ENCODE results near the gene FRYL.
"Not testable (repeated sequence)": the region's sequence is repeated elsewhere in the genome, so short reads cannot be mapped to it uniquely, and the experiment has no call there.

The FRYL gene

DNA sequence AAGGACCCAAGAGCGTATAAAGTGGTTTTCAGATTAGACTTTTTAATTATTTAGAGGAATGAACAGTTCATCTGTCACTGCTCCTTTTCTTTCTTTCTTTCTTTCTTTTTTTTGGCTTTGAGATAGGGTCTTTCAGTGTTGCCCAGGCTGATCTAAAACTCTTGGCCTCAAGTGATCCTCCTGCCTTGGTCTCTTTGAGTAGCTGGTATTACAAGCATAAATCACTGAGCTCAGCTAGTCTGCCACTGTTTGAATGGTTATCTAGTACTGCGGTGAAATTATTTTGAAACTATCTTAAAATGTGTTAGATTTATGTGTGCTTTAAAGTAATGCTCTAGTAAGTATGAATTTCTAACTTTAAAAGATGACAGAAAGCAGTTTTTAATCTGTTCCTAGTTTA is 6.5 kb upstream of the FRYL start:
- no peak for DNase-seq (ENCODE audit: extremely low read depth in 1 of 2, low read depth in 1 of 2)

DNA sequence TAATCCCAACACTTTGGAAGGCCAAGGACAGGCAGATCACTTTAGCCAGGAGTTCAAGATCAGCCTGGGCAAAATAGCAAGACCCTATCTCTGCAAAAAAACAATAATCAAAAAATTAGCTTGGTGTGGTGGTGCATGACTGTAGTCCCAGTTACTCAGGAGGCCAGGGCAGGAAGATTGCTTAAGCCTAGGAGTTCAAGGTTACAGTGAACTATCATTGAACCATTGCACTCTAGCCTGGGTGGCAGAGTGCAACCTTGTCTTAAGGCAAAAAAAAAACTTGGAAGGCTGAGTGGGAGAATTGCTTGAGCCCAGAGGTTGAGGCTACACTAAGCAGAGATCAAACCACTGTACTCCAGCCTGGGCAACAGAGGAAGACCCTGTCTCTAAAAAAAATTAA is 5.2 kb upstream of the FRYL start:
- no peak for DNase-seq (ENCODE audit: extremely low read depth in 1 of 2, low read depth in 1 of 2)

GRCh38 chr4:48781968-48782367 is 1.9 kb upstream of the FRYL start:
- no peak for DNase-seq (ENCODE audit: extremely low read depth in 1 of 2, low read depth in 1 of 2)

GRCh38 chr4:48780865-48781214 is 761 bp upstream of the FRYL start:
- DNase-seq (ENCODE audit: extremely low read depth in 1 of 2, low read depth in 1 of 2) = peak in 1 of 2 donors; percentile 21

GRCh38 chr4:48779095-48779997 is 733 bp downstream of the FRYL start:
- DNase-seq (ENCODE audit: extremely low read depth in 1 of 2, low read depth in 1 of 2) = peak; percentile 41 to 57

- no peak for DNase-seq (ENCODE audit: extremely low read depth in 1 of 2, low read depth in 1 of 2)
Observed at GRCh38 chr4:48778431-48779094, 1.5 kb downstream of the FRYL start.

DNA sequence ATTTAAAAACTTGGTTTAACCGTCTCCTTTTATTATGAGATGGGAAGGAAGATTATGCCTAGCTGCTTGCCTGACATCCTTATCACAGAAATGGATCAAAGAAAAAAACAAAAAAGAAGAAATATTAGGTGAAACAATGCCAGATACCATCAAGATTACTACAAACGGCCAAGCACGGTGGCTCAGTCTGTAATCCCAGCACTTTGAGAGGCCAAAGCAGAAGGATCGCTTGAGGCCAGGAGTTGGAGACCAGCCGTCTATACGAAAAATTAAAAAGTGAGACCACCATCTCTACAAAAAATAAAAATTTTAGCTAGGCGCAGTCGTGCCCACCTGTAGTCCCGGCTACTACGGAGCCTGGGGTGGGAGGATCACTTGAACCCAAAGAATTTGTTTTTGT is 2.3 kb downstream of the FRYL start:
- no peak for DNase-seq (ENCODE audit: extremely low read depth in 1 of 2, low read depth in 1 of 2)

DNA sequence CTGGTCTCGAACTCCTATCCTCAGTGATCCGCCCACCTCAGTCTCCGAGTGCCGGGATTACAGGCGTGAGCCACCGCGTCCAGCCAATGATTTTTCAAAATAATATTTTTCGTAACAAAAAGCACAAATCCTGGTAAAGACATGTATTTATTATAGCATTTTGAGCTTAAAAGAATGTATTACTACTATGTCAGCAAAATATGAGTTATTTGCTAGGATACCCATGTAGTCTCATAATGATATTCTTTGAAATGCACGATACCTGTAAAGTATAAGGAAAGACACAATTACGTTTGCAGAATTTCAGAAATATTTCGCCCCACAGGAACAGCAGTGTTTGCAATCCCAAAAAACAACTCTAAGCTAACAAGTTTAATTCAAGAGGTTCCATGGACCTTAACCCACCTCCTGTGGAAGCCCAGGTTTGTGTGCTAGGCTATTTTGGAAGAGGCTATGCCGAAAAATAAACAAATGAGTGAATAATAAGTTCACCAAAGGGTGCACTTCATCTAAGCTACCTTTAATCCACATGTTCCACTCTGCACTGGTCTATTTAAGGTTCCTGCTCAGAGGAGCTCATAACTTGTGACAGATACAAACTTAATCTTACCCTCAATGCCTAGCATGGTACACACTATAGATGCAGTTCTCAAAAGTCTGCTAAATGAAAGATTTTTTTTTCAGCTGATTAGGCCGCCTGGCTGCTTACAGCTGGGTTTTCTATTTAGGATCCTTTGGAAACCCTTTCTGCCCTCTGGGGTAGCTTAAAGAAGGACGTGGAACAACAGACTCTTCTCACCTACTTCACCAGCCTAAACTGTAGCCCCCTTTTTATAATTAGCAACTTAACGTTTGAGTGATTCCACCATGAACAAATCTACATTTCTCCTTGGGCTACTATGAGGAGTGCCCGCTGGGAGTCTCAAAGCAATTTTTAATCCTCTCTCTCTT is 5.0 kb downstream of the FRYL start:
- no peak for DNase-seq (ENCODE audit: extremely low read depth in 1 of 2, low read depth in 1 of 2)

DNA sequence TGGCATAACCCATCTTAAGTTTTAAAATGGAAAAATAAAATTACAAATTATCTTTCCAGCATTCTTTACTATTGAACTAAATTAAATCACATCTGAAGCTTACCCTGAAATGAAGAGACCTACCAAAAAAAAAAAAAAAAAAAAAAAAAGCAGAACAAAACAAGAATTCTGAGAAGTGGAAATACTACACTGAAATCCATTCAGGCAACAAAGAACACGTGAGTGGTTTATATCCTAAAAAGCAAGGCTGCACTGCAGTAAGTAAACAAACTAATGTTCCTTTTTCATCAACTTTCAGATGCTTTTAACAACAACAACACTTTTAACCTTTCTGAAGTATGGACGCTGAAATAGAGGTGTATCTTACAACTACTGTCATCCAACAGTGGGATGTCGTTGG is 7.5 kb downstream of the FRYL start:
- DNase-seq (ENCODE audit: extremely low read depth in 1 of 2, low read depth in 1 of 2) = no peak

- DNase-seq (ENCODE audit: extremely low read depth in 1 of 2, low read depth in 1 of 2) = no peak
Observed at GRCh38 chr4:48767055-48767929, 12.8 kb downstream of the FRYL start.

DNA sequence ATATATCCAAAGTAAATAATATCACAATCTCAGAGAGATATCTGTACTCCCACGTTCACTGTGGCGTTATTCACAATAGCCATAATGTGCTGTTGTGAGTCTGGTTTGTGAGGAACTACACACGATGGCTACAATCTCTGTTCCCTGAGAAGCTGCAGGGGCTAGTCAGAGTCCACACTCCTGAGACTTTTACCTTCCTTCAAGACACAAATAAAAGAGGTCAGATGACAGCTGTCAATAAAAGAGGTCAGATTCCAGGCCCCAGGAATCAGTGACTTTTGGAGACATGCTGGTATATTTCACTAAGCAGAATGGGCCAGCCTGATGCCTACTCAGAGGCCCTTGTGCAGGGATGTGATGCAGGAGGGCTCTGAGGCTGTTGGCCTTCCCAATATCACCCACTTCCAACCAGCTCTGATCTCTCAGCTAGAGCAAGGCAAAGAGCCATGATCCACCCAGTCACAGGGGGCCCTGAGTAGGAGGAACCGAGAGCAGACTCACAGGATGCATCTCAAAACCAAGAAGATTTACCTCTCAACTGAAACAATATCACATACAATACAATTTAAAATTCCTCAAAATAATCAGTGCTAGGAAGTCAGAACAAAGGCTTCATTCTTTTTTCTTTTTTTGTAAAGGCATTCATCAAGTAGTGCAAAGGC is 13.8 kb downstream of the FRYL start:
- DNase-seq (ENCODE audit: extremely low read depth in 1 of 2, low read depth in 1 of 2) = no peak

- no peak for DNase-seq (ENCODE audit: extremely low read depth in 1 of 2, low read depth in 1 of 2)
Observed at GRCh38 chr4:48762408-48762807, 17.7 kb downstream of the FRYL start.

GRCh38 chr4:48761286-48761685 is 18.8 kb downstream of the FRYL start:
- no peak for DNase-seq (ENCODE audit: extremely low read depth in 1 of 2, low read depth in 1 of 2)

GRCh38 chr4:48758703-48759102 is 21.4 kb downstream of the FRYL start:
- not testable (repeated sequence) for DNase-seq (ENCODE audit: extremely low read depth in 1 of 2, low read depth in 1 of 2)

- no peak for DNase-seq (ENCODE audit: extremely low read depth in 1 of 2, low read depth in 1 of 2)
Observed at GRCh38 chr4:48756689-48757220, 23.3 kb downstream of the FRYL start.

DNA sequence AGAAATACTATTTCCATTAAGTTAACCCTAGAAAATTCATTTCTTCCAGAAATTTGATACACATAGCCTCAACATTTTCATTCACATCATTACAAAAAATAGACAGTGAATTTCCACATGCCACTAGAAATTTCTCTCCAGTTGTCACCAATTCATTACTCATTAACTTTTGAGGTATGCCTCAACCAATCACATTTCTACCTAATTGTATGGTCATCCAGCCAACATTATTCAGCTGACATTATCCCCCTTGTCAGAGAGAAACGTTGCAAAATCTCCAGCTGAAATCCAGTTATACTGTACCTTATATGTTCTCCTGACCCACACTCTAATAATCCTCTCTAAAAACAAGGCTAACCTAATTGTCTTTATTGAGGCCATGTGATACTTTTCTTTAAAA is 24.8 kb downstream of the FRYL start:
- no peak for DNase-seq (ENCODE audit: extremely low read depth in 1 of 2, low read depth in 1 of 2)

- DNase-seq (ENCODE audit: extremely low read depth in 1 of 2, low read depth in 1 of 2) = no peak
Observed at GRCh38 chr4:48753159-48753558, 26.9 kb downstream of the FRYL start.

- DNase-seq (ENCODE audit: extremely low read depth in 1 of 2, low read depth in 1 of 2) = no peak
Observed at GRCh38 chr4:48752726-48753125, 27.4 kb downstream of the FRYL start.

DNA sequence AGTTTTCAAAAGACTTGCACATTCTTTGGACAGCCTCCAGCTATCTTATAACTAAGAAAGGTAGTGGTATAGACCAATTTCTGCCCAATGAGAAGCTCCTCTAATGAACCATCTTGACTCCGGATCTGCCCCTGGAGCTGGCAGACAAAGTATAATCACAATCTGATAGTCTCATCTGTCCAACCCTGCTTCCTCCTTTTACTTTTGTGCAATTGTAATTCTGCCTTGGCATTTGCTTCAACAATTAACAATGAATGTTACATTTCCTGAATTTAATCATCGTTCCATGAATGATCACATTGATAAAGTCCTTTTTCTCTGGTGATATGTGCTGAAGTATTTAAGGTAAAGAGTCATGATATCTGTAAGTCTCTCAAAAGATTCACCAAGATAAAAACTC is 27.8 kb downstream of the FRYL start:
- DNase-seq (ENCODE audit: extremely low read depth in 1 of 2, low read depth in 1 of 2) = no peak
